ENCODE measurements around the gene NPAP1. TPM values are rescaled to one million over a fixed set of nuclear protein-coding genes. Genes with fewer than 3 reads are reported as not detected.
"Not testable (repeated sequence)": the region's sequence is repeated elsewhere in the genome, so short reads cannot be mapped to it uniquely, and the experiment has no call there.

NPAP1 gene
- 0.05 TPM for total RNA-seq

GRCh38 chr15:24675332-24676144, at the start of gene NPAP1:
Gene NPAP1, plus strand, starts transcription at chr15:24675775. Its CDS starts 93 bp downstream, at chr15:24675868.
- no peak for DNase-seq (ENCODE audit: low spot score)
- ATAC-seq = no peak

GRCh38 chr15:24627443-24627842, 48.1 kb upstream of the NPAP1 start:
- ATAC-seq (no peak), DNase-seq (ENCODE audit: low spot score) (no peak)

GRCh38 chr15:24633082-24633481, 42.5 kb upstream of the NPAP1 start:
- DNase-seq (ENCODE audit: low spot score) = no peak
- ATAC-seq = no peak

GRCh38 chr15:24639412-24639811, 36.2 kb upstream of the NPAP1 start:
- ATAC-seq; DNase-seq (ENCODE audit: low spot score): not testable (repeated sequence)

GRCh38 chr15:24645627-24646026, 29.9 kb upstream of the NPAP1 start:
- ATAC-seq (no peak), DNase-seq (ENCODE audit: low spot score) (no peak)

GRCh38 chr15:24659622-24660021, 16.0 kb upstream of the NPAP1 start:
- ATAC-seq (no peak), DNase-seq (ENCODE audit: low spot score) (no peak)

- ATAC-seq (no peak), DNase-seq (ENCODE audit: low spot score) (no peak)
Measured at GRCh38 chr15:24662991-24663390, 12.6 kb upstream of the NPAP1 start.

- DNase-seq (ENCODE audit: low spot score) = no peak
- ATAC-seq = no peak
Measured at GRCh38 chr15:24676431-24676830, 856 bp downstream of the NPAP1 start.

- DNase-seq (ENCODE audit: low spot score) (no peak), ATAC-seq (no peak)
Measured at GRCh38 chr15:24678485-24678884, 2.9 kb downstream of the NPAP1 start.

- ATAC-seq (no peak), DNase-seq (ENCODE audit: low spot score) (no peak)
Measured at GRCh38 chr15:24682002-24682401, 6.4 kb downstream of the NPAP1 start.

- ATAC-seq = not testable (repeated sequence)
Measured at GRCh38 chr15:24682905-24683304, 7.3 kb downstream of the NPAP1 start.

GRCh38 chr15:24683736-24684135, 8.2 kb downstream of the NPAP1 start:
- no peak for ATAC-seq
- DNase-seq (ENCODE audit: low spot score) = no peak

More at GRCh38 chr15:24682905-24683304, 7.3 kb downstream of the NPAP1 start:
- not testable (repeated sequence) for DNase-seq (ENCODE audit: low spot score)

- DNase-seq (ENCODE audit: low spot score) (no peak), ATAC-seq (no peak)
Measured at GRCh38 chr15:24684313-24684712, 8.7 kb downstream of the NPAP1 start.

- DNase-seq (ENCODE audit: low spot score) (no peak), ATAC-seq (no peak)
Measured at GRCh38 chr15:24696201-24696600, 20.6 kb downstream of the NPAP1 start.

- DNase-seq (ENCODE audit: low spot score) (no peak), ATAC-seq (no peak)
Measured at GRCh38 chr15:24696842-24697241, 21.3 kb downstream of the NPAP1 start.

GRCh38 chr15:24718289-24719082, 42.9 kb downstream of the NPAP1 start:
- no peak for DNase-seq (ENCODE audit: low spot score)
- ATAC-seq = no peak

- ATAC-seq = no peak
- DNase-seq (ENCODE audit: low spot score) = no peak
Measured at GRCh38 chr15:24729760-24730159, 54.2 kb downstream of the NPAP1 start.

Data from left lobe of liver (tissue), 2 donors.